Measurements from ENCODE around the gene RFPL3. TPM values are rescaled to one million over a fixed set of nuclear protein-coding genes. Genes with fewer than 3 reads are reported as not detected.

The RFPL3 gene
- total and polyA plus RNA-seq, 2 experiments from 2014 or later, result not detected

GRCh38 chr22:32325811-32326237, 31.8 kb upstream of the RFPL3 start (continued):
- no peak for TF ChIP-seq ZNF462 (CRISPR knock-in tag; IDR thresholded peaks at IDR 0.05)
- TF ChIP-seq ETS1 (IDR thresholded peaks at IDR 0.05), result no peak
- no peak for TF ChIP-seq JUNB (IDR thresholded peaks at IDR 0.05; ENCODE audit: unreplicated experiment)
- TF ChIP-seq ZNF114 (CRISPR knock-in tag; IDR thresholded peaks at IDR 0.05), result no peak
- no peak for TF ChIP-seq CTCF (conservative IDR thresholded peaks at IDR 0.05; ENCODE audit: low read depth in 2 of 2)
- no peak for TF ChIP-seq EZH2phosphoT487 (IDR thresholded peaks at IDR 0.05; ENCODE audit: unreplicated experiment)
- TF ChIP-seq STAT1 (IDR thresholded peaks at IDR 0.05; ENCODE audit: unreplicated experiment), result no peak

Measured in GM23338 (cell line).